GM12873 (cell line): ENCODE data around the gene ARL15.

ENCODE experiments used
- TF ChIP-seq, protein P1 (sequence below): IDR thresholded peaks from 2 replicates; pipeline ENCODE4 v1.5.1; 2012; ENCODE audit warnings: low read depth, mild to moderate bottlenecking, moderate library complexity, low read length, control low read depth; ENCODE audit not compliant: insufficient read depth; ENCODE audit errors: missing control alignments

Gene ARL15

GRCh38 chr5:54088081-54088480, 222.3 kb downstream of the ARL15 start:
- TF ChIP-seq, protein P1, sequence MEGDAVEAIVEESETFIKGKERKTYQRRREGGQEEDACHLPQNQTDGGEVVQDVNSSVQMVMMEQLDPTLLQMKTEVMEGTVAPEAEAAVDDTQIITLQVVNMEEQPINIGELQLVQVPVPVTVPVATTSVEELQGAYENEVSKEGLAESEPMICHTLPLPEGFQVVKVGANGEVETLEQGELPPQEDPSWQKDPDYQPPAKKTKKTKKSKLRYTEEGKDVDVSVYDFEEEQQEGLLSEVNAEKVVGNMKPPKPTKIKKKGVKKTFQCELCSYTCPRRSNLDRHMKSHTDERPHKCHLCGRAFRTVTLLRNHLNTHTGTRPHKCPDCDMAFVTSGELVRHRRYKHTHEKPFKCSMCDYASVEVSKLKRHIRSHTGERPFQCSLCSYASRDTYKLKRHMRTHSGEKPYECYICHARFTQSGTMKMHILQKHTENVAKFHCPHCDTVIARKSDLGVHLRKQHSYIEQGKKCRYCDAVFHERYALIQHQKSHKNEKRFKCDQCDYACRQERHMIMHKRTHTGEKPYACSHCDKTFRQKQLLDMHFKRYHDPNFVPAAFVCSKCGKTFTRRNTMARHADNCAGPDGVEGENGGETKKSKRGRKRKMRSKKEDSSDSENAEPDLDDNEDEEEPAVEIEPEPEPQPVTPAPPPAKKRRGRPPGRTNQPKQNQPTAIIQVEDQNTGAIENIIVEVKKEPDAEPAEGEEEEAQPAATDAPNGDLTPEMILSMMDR = no peak

GRCh38 chr5:54087436-54087835, 222.9 kb downstream of the ARL15 start:
- TF ChIP-seq, protein P1 = no peak

GRCh38 chr5:54086191-54086590, 224.2 kb downstream of the ARL15 start:
- TF ChIP-seq, protein P1 = no peak

GRCh38 chr5:54084696-54085095, 225.7 kb downstream of the ARL15 start:
- TF ChIP-seq, protein P1 = no peak

DNA sequence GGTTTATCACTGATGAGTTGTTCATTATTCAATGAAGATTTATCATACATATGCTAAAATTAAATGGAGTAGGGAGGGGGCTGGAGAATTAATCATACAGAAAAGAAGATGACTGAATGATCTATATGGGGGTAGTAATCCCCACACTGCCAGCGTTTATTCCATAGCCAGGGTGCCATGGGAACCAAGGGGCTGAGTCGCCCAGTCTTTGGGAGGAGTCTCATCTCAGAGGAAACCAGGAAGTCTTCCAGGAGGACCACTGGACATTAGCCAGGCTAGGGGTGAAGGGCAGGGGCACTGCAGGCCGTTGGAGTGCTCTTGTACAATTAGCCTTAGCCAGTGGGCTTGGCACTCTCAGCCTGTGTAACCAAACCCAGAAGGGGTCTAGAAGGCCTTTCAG, 226.5 kb downstream of the ARL15 start:
- TF ChIP-seq, protein P1 = no peak

GRCh38 chr5:54083245-54083644, 227.1 kb downstream of the ARL15 start:
- TF ChIP-seq, protein P1 = no peak

GRCh38 chr5:54081415-54081814, 229.0 kb downstream of the ARL15 start:
- TF ChIP-seq, protein P1 = no peak
